ENCODE measurements around the gene RBM47.

The RBM47 gene

GRCh38 chr4:40421839-40422708, 207.6 kb downstream of the RBM47 start:
- TF ChIP-seq EZH2phosphoT487 (IDR thresholded peaks at IDR 0.05; ENCODE audit: borderline replicate concordance) (no peak), CTCF (conservative IDR thresholded peaks at IDR 0.05; ENCODE audit: low read length) (no peak)
- no peaks in the 10 kb centered on the region for H4K20me1 ChIP-seq (ENCODE audit: insufficient read depth, low read length, poor library complexity, severe bottlenecking)
- no peak overlapping the region for H3K4me3 ChIP-seq (ENCODE audit: low read length, poor library complexity, severe bottlenecking)
- no peaks in the 10 kb centered on the region for H3K36me3 ChIP-seq (ENCODE audit: insufficient read depth, low read length)
- H3K9me2 ChIP-seq (replicated peaks; ENCODE audit: low read depth, low read length): no peaks in the 10 kb centered on the region
- no peaks in the 10 kb centered on the region for H3K9me3 ChIP-seq (ENCODE audit: insufficient read depth, low read depth, low read length)
- no peak overlapping the region for H3K9ac ChIP-seq (ENCODE audit: low read depth, low read length, poor library complexity, severe bottlenecking)
- H3K4me2 ChIP-seq (ENCODE audit: low read depth, low read length, poor library complexity, severe bottlenecking): no peak overlapping the region
- H3K4me1 ChIP-seq (ENCODE audit: insufficient read depth, low read length, poor library complexity, severe bottlenecking): no peaks in the 10 kb centered on the region
- no peaks in the 10 kb centered on the region for H3K27me3 ChIP-seq (ENCODE audit: insufficient read depth, low read length, poor library complexity, severe bottlenecking)
- no peaks in the 10 kb centered on the region for H3K79me2 ChIP-seq (ENCODE audit: insufficient read depth, low read length)
- H3F3A ChIP-seq (ENCODE audit: low read depth): no peaks in the 10 kb centered on the region
- no peak overlapping the region for H2AFZ ChIP-seq (ENCODE audit: low read length)

GRCh38 chr4:40419231-40419912, 210.3 kb downstream of the RBM47 start:
- H3K79me2 ChIP-seq (ENCODE audit: insufficient read depth, low read length): no peaks in the 10 kb centered on the region
- no peaks in the 10 kb centered on the region for H3F3A ChIP-seq (ENCODE audit: low read depth)
- H4K20me1 ChIP-seq (ENCODE audit: insufficient read depth, low read length, poor library complexity, severe bottlenecking): no peaks in the 10 kb centered on the region
- no peaks in the 10 kb centered on the region for H3K9me2 ChIP-seq (replicated peaks; ENCODE audit: low read depth, low read length)
- no peak overlapping the region for H3K4me3 ChIP-seq (ENCODE audit: low read length, poor library complexity, severe bottlenecking)
- H3K27me3 ChIP-seq (ENCODE audit: insufficient read depth, low read length, poor library complexity, severe bottlenecking): no peaks in the 10 kb centered on the region
- no peaks in the 10 kb centered on the region for H3K9me3 ChIP-seq (ENCODE audit: insufficient read depth, low read depth, low read length)
- no peaks in the 10 kb centered on the region for H3K36me3 ChIP-seq (ENCODE audit: insufficient read depth, low read length)
- no peak overlapping the region for H2AFZ ChIP-seq (ENCODE audit: low read length)
- H3K4me2 ChIP-seq (ENCODE audit: low read depth, low read length, poor library complexity, severe bottlenecking): no peak overlapping the region
- H3K9ac ChIP-seq (ENCODE audit: low read depth, low read length, poor library complexity, severe bottlenecking): no peak overlapping the region
- H3K4me1 ChIP-seq (ENCODE audit: insufficient read depth, low read length, poor library complexity, severe bottlenecking): no peaks in the 10 kb centered on the region
- TF ChIP-seq EZH2phosphoT487 (IDR thresholded peaks at IDR 0.05; ENCODE audit: borderline replicate concordance): no peak
- TF ChIP-seq CTCF (conservative IDR thresholded peaks at IDR 0.05; ENCODE audit: low read length): no peak

GRCh38 chr4:40418430-40419230, 211.0 kb downstream of the RBM47 start:
- no peak for TF ChIP-seq EZH2phosphoT487 (IDR thresholded peaks at IDR 0.05; ENCODE audit: borderline replicate concordance)
- no peak for TF ChIP-seq CTCF (conservative IDR thresholded peaks at IDR 0.05; ENCODE audit: low read length)
- no peaks in the 10 kb centered on the region for H3F3A ChIP-seq (ENCODE audit: low read depth)
- H2AFZ ChIP-seq (ENCODE audit: low read length): no peak overlapping the region
- no peaks in the 10 kb centered on the region for H3K4me1 ChIP-seq (ENCODE audit: insufficient read depth, low read length, poor library complexity, severe bottlenecking)
- H3K36me3 ChIP-seq (ENCODE audit: insufficient read depth, low read length): no peaks in the 10 kb centered on the region
- no peak overlapping the region for H3K4me2 ChIP-seq (ENCODE audit: low read depth, low read length, poor library complexity, severe bottlenecking)
- no peaks in the 10 kb centered on the region for H3K9me3 ChIP-seq (ENCODE audit: insufficient read depth, low read depth, low read length)
- H3K9ac ChIP-seq (ENCODE audit: low read depth, low read length, poor library complexity, severe bottlenecking): no peak overlapping the region
- no peaks in the 10 kb centered on the region for H3K79me2 ChIP-seq (ENCODE audit: insufficient read depth, low read length)
- no peaks in the 10 kb centered on the region for H3K27me3 ChIP-seq (ENCODE audit: insufficient read depth, low read length, poor library complexity, severe bottlenecking)
- no peaks in the 10 kb centered on the region for H3K9me2 ChIP-seq (replicated peaks; ENCODE audit: low read depth, low read length)
- H4K20me1 ChIP-seq (ENCODE audit: insufficient read depth, low read length, poor library complexity, severe bottlenecking): no peaks in the 10 kb centered on the region
- no peak overlapping the region for H3K4me3 ChIP-seq (ENCODE audit: low read length, poor library complexity, severe bottlenecking)

Data from Loucy (cell line).